DOHH2 (cell line): ENCODE data around the gene GREM1.

Source experiments
- CTCF ChIP-seq: fragments of 200-600 bp; sonication (generic); IDR thresholded peaks from one replicate; pipeline ENCODE4 v1.5.1; 2014; ENCODE audit warnings: antibody characterized with exemption, mild to moderate bottlenecking, low read depth, low read length; ENCODE audit not compliant: poor library complexity, severe bottlenecking
- EZH2phosphoT487 ChIP-seq: fragments of 200-600 bp; sonication (generic); IDR thresholded peaks from 2 replicates; pipeline ENCODE4 v1.6.1; 2017; ENCODE audit warnings: borderline replicate concordance, mild to moderate bottlenecking, antibody characterized with exemption, low read length, moderate library complexity, mixed read lengths

GRCh38 chr15:32767236-32767635 is 49.4 kb downstream of the GREM1 start:
- TF ChIP-seq CTCF (no peak), EZH2phosphoT487 (no peak)
